Measurements from ENCODE around the gene SLC39A8. TPM values are rescaled to one million over a fixed set of nuclear protein-coding genes. Genes with fewer than 3 reads are reported as not detected.

Gene SLC39A8
- polyA plus RNA-seq, 1 of the 3 experiments (the other 2 are of a cell fraction): 1.5 TPM

DNA sequence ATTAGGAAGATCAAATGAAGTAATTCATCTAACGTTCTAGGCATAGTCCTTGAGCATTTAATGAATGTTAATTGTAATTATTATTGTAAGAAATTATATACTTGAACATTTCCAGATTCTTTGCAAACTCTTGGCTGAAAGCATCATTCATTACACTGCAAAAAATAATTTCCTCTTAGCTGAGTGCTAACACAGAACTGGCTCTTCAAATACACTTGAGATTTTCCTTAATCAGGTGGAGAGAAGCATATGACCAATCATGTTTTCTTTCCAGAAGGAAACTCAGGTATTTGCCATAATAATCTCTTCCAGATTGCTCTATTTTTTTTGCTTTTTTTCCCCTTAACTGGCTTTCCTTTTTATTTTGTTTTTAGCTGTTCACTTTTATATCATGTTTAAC lies 42.5 kb downstream of the SLC39A8 start:
- no peaks in the 10 kb centered on the region for H3K27me3 ChIP-seq (ENCODE audit: insufficient read depth)
- H3K9ac ChIP-seq: no peak overlapping the region
- no peaks in the 10 kb centered on the region for H3K9me2 ChIP-seq
- TF ChIP-seq POLR2AphosphoS5 (IDR thresholded peaks at IDR 0.05; ENCODE audit: low read depth, low read length) (no peak), FOSL2 (IDR thresholded peaks at IDR 0.05; ENCODE audit: borderline replicate concordance, low read depth) (no peak), ELF1 (IDR thresholded peaks at IDR 0.05) (no peak), RCOR1 (IDR thresholded peaks at IDR 0.05; ENCODE audit: low read length) (no peak), FOXJ3 (CRISPR knock-in tag; IDR thresholded peaks at IDR 0.05) (no peak), TEAD4 (IDR thresholded peaks at IDR 0.05; ENCODE audit: borderline replicate concordance, insufficient read depth) (no peak), PBX3 (IDR thresholded peaks at IDR 0.05) (no peak), GATA2 (CRISPR knock-in tag; IDR thresholded peaks at IDR 0.05) (no peak)
- TF ChIP-seq, protein P1, sequence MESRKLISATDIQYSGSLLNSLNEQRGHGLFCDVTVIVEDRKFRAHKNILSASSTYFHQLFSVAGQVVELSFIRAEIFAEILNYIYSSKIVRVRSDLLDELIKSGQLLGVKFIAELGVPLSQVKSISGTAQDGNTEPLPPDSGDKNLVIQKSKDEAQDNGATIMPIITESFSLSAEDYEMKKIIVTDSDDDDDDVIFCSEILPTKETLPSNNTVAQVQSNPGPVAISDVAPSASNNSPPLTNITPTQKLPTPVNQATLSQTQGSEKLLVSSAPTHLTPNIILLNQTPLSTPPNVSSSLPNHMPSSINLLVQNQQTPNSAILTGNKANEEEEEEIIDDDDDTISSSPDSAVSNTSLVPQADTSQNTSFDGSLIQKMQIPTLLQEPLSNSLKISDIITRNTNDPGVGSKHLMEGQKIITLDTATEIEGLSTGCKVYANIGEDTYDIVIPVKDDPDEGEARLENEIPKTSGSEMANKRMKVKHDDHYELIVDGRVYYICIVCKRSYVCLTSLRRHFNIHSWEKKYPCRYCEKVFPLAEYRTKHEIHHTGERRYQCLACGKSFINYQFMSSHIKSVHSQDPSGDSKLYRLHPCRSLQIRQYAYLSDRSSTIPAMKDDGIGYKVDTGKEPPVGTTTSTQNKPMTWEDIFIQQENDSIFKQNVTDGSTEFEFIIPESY (IDR thresholded peaks at IDR 0.05; ENCODE audit: borderline replicate concordance, low read depth): no peak
- no peaks in the 10 kb centered on the region for H3K9me3 ChIP-seq
- WGBS (ENCODE audit: low lambda C conversion rate): 75% methylated on average over 1 of the region's 1 CpG
- H3K27ac ChIP-seq (ENCODE audit: low read depth in 2 of 2, low read length in 1 of 2): no peak overlapping the region
- H4K20me1 ChIP-seq (ENCODE audit: insufficient read depth): no peaks in the 10 kb centered on the region
- POLR2A ChIA-PET: no interaction called here
- no peak overlapping the region for H2AFZ ChIP-seq (ENCODE audit: low read depth)
- H3K4me3 ChIP-seq (ENCODE audit: low read depth in 2 of 2, low read length in 1 of 2): no peak overlapping the region
- no peaks in the 10 kb centered on the region for H3K36me3 ChIP-seq (replicated peaks in 1 of 2; ENCODE audit: control insufficient read depth in 1 of 2, insufficient read depth in 2 of 2, low read length in 1 of 2)
- no peak overlapping the region for H3K4me2 ChIP-seq
- DNase-seq: no peak
- H3K79me2 ChIP-seq (ENCODE audit: insufficient read depth): no peaks in the 10 kb centered on the region
- H3F3A ChIP-seq (replicated peaks; ENCODE audit: insufficient read depth): no peaks in the 10 kb centered on the region
- no peaks in the 10 kb centered on the region; a peak in 1 of 4 replicates for H3K4me1 ChIP-seq (ENCODE audit: control insufficient read depth in 1 of 2, insufficient read depth in 2 of 2, low read depth in 1 of 2, low read length in 1 of 2)
- CTCF ChIA-PET: interaction anchor here (1.9 kb wide), 1 partner anchor 13 kb away, joined by 4 read pairs; no protein-coding TSS in a partner anchor

DNA sequence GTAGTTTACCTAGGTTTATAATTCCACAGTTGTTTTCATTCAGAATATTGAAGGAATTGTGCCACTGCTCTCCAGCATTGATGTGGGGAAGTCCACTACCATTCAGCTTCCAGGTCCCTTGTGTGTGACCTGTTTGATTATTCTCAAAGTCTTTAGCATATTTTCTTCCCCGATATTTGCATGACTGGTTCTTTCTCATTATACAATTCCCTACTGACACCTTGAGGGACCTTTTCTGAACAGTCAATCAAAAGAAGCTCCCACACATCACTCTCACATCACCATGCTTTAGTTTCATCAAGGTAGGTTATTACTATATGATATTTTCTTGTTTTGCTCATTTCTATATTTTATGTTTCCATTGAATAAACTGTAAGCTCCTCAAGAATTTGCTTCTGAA lies 44.1 kb downstream of the SLC39A8 start:
- H3K36me3 ChIP-seq (replicated peaks in 1 of 2; ENCODE audit: control insufficient read depth in 1 of 2, insufficient read depth in 2 of 2, low read length in 1 of 2): no peaks in the 10 kb centered on the region
- no peaks in the 10 kb centered on the region for H3K27me3 ChIP-seq (ENCODE audit: insufficient read depth)
- H3K9me2 ChIP-seq: no peaks in the 10 kb centered on the region
- no peak overlapping the region for H3K4me3 ChIP-seq (ENCODE audit: low read depth in 2 of 2, low read length in 1 of 2)
- 91% methylated on average over 1 of the region's 1 CpG for WGBS (ENCODE audit: low lambda C conversion rate)
- no peak for DNase-seq
- no peak overlapping the region for H3K27ac ChIP-seq (ENCODE audit: low read depth in 2 of 2, low read length in 1 of 2)
- no peak for TF ChIP-seq TAF1 (IDR thresholded peaks at IDR 0.05; ENCODE audit: borderline replicate concordance, low read depth, low read length)
- no peak for TF ChIP-seq SMC3 (IDR thresholded peaks at IDR 0.05; ENCODE audit: low read depth, low read length)
- TF ChIP-seq JUND (IDR thresholded peaks at IDR 0.05): no peak
- no peak for TF ChIP-seq SIN3A (IDR thresholded peaks at IDR 0.05; ENCODE audit: borderline replicate concordance, low read depth, low read length)
- TF ChIP-seq GABPA (IDR thresholded peaks at IDR 0.05; ENCODE audit: low read depth): no peak
- TF ChIP-seq, protein P2, sequence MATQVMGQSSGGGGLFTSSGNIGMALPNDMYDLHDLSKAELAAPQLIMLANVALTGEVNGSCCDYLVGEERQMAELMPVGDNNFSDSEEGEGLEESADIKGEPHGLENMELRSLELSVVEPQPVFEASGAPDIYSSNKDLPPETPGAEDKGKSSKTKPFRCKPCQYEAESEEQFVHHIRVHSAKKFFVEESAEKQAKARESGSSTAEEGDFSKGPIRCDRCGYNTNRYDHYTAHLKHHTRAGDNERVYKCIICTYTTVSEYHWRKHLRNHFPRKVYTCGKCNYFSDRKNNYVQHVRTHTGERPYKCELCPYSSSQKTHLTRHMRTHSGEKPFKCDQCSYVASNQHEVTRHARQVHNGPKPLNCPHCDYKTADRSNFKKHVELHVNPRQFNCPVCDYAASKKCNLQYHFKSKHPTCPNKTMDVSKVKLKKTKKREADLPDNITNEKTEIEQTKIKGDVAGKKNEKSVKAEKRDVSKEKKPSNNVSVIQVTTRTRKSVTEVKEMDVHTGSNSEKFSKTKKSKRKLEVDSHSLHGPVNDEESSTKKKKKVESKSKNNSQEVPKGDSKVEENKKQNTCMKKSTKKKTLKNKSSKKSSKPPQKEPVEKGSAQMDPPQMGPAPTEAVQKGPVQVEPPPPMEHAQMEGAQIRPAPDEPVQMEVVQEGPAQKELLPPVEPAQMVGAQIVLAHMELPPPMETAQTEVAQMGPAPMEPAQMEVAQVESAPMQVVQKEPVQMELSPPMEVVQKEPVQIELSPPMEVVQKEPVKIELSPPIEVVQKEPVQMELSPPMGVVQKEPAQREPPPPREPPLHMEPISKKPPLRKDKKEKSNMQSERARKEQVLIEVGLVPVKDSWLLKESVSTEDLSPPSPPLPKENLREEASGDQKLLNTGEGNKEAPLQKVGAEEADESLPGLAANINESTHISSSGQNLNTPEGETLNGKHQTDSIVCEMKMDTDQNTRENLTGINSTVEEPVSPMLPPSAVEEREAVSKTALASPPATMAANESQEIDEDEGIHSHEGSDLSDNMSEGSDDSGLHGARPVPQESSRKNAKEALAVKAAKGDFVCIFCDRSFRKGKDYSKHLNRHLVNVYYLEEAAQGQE (IDR thresholded peaks at IDR 0.05; ENCODE audit: low read depth, low read length): no peak
- TF ChIP-seq TCF12 (IDR thresholded peaks at IDR 0.05): no peak
- TF ChIP-seq NFIC (IDR thresholded peaks at IDR 0.05; ENCODE audit: borderline replicate concordance): no peak
- no peak for TF ChIP-seq EP300 (IDR thresholded peaks at IDR 0.05; ENCODE audit: borderline replicate concordance in 1 of 2, low read depth in 1 of 2, low read length in 1 of 2)
- no peak for TF ChIP-seq PBX3 (IDR thresholded peaks at IDR 0.05)
- H3K4me1 ChIP-seq (ENCODE audit: control insufficient read depth in 1 of 2, insufficient read depth in 2 of 2, low read depth in 1 of 2, low read length in 1 of 2): no peaks in the 10 kb centered on the region; a peak in 1 of 4 replicates
- no peaks in the 10 kb centered on the region for H3F3A ChIP-seq (replicated peaks; ENCODE audit: insufficient read depth)
- no peaks in the 10 kb centered on the region for H4K20me1 ChIP-seq (ENCODE audit: insufficient read depth)
- ChIA-PET CTCF (interaction anchor here (0.9 to 1.2 kb wide), 2 partner anchors 21 to 38 kb away, joined by 3 to 4 read pairs; no protein-coding TSS in a partner anchor), POLR2A (no interaction called here)
- H3K9ac ChIP-seq: no peak overlapping the region
- H3K9me3 ChIP-seq: no peaks in the 10 kb centered on the region
- no peaks in the 10 kb centered on the region for H3K79me2 ChIP-seq (ENCODE audit: insufficient read depth)
- no peak overlapping the region for H3K4me2 ChIP-seq
- H2AFZ ChIP-seq (ENCODE audit: low read depth): no peak overlapping the region; the same call in 1 of the 2 replicates
